Stimulated activated naive B cell treated with anti-CD40 and anti-IgM and Interleukin-4, amounts not matched to agents 10 μg/mL and 1 μg/mL and 100 μg/mL, for 72 hours (primary cell): ENCODE results near the gene ITCH.
"Not testable (repeated sequence)": the region's sequence is repeated elsewhere in the genome, so short reads cannot be mapped to it uniquely, and the experiment has no call there.

ENCODE experiments used
- ATAC-seq, 2 donors: fragments of 150-1000 bp; cut with Tn5 transposase; replicated peaks; 2 replicates each; pipeline ENCODE4 v1.10.0; 2021; ENCODE audit warnings: moderate library complexity in 1 of 2
- DNase-seq: peaks from one replicate; pipeline ENCODE4 v3.0.0; 2021
- H3K27ac Mint-ChIP-seq: one replicate; pipeline ENCODE4 v1.8.0; 2022; ENCODE audit warnings: mild to moderate bottlenecking, mixed read lengths
- H3K27me3 Mint-ChIP-seq, 2 donors: one replicate each; pipeline ENCODE4 v1.8.0; 2022; ENCODE audit warnings: mixed read lengths in 2 of 2
- H3K36me3 Mint-ChIP-seq, 2 donors: one replicate each; pipeline ENCODE4 v1.8.0; 2022; ENCODE audit warnings: mixed read lengths in 2 of 2, mild to moderate bottlenecking in 1 of 2
- H3K4me1 Mint-ChIP-seq, 2 donors: one replicate each; pipeline ENCODE4 v1.8.0; 2022; ENCODE audit warnings: mixed read lengths in 2 of 2, mild to moderate bottlenecking in 1 of 2
- H3K4me3 Mint-ChIP-seq, 2 donors: one replicate each; pipeline ENCODE4 v1.8.0; 2022; ENCODE audit warnings: mild to moderate bottlenecking in 2 of 2, mixed read lengths in 2 of 2, moderate library complexity in 1 of 2
- H3K9me3 Mint-ChIP-seq, 2 donors: one replicate each; pipeline ENCODE4 v1.8.0; 2022; ENCODE audit warnings: mixed read lengths in 2 of 2, mild to moderate bottlenecking in 1 of 2

The ITCH gene

DNA sequence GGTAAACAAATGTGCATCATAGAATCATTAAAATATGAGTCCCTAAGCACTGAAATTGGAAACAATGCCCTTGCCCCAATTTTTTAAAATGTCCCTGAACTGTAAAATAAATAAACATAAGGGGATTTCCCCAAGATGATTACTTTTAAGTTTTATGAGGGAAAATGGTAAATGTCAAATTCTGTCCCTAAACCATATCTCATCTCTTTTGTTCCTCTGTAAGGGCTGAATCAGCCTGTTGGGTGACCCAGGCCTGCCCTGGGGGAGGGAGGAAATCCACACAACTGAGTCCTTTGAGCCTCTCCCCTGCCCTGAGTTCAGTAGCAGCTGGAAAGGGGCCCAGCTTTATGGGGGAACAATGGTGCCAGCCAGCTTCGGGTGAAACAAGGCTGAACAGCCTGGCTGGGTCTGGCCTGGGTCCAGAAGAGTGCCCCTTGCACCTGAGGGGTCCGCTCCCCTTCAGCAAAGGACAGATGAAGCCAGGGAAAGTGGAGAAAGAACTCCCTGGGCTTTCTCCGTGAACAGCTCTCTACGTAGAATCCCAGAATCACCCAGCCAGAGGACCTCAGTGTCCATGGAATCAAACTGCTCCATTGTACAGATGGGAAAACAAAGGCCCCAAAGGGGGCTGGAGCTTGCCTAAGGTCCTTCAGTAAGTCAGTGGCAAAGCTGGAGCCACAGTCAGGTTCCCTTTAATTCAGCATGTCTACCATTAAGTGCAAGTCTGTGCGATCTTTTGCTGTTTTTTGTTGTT lies 28.2 kb upstream of the ITCH start:
- H3K27me3 Mint-ChIP-seq: no peaks in the 10 kb centered on the region
- DNase-seq: no peak

DNA sequence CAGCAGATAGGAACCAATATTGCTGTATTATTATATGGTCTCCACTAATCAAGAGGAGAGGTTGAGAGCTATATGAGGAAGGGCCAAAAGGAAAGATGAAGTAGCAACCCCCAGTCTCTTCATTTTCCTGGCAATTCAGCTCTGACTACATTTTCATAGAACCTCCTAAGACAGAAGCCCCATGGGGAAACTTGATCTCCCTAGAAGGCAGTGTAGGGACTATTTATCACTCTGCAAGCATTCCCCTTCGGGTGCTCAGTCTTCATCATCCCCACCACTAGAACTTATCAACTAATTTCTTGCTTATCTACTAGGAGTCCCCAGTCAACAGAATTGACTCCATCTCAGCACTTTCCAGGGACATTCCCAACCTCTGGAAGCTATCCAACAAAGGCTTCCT lies 25.5 kb upstream of the ITCH start:
- no peaks in the 10 kb centered on the region for H3K27me3 Mint-ChIP-seq
- no peak for ATAC-seq
- no peak overlapping the region for H3K27ac Mint-ChIP-seq
- no peaks in the 10 kb centered on the region for H3K36me3 Mint-ChIP-seq
- no peaks in the 10 kb centered on the region for H3K9me3 Mint-ChIP-seq
- no peak overlapping the region for H3K4me3 Mint-ChIP-seq
- H3K4me1 Mint-ChIP-seq: peaks cover 11 to 24% of the 10 kb centered on the region in 2 donors
- DNase-seq: no peak

More for the DNA sequence above, 28.2 kb upstream of the ITCH start:
- ATAC-seq: no peak
- H3K4me1 Mint-ChIP-seq: peaks cover 7 to 19% of the 10 kb centered on the region in 2 donors
- H3K27ac Mint-ChIP-seq: no peak overlapping the region
- no peak overlapping the region for H3K4me3 Mint-ChIP-seq
- H3K9me3 Mint-ChIP-seq: no peaks in the 10 kb centered on the region
- no peaks in the 10 kb centered on the region for H3K36me3 Mint-ChIP-seq

DNA sequence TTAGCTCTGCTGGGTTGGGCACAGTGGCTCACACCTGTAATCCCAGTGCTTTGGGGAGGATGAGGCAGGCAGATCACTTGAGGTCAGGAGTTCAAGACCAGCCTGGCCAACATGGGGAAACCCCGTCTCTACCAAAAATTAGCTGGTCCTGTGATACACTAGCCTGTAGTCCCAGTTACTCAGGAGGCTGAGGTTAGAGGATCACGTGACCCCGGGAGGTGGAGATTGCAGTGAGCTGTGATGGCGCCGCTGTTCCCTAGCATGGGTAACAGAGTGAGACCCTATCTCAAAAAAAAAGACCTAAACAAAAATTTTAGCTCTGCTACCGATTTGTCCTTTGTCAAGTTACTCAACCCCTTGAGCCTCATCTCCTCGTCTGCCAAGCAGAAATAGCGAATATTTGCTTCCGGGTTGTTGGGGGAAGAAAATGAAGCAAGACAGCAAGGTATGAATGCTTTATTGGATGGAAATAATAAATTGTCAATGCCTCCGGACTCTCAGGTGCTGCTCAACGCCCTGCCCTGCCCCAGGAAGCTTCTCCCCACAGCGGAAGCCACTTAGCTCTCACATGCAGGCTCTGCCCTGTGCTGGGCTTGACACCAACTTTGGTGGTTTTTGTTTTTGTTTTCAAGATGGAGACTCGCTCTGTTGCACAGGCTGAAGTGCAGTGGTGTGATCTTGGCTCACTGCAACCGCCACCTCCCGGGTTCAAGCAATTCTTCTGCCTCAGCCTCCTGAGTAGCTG lies 24.9 kb upstream of the ITCH start:
- Mint-ChIP-seq H3K4me3 (no peak overlapping the region), H3K36me3 (no peaks in the 10 kb centered on the region), H3K27ac (no peak overlapping the region), H3K9me3 (no peaks in the 10 kb centered on the region), H3K4me1 (peaks cover 11 to 24% of the 10 kb centered on the region in 2 donors), H3K27me3 (no peaks in the 10 kb centered on the region)
- DNase-seq (no peak), ATAC-seq (no peak)

DNA sequence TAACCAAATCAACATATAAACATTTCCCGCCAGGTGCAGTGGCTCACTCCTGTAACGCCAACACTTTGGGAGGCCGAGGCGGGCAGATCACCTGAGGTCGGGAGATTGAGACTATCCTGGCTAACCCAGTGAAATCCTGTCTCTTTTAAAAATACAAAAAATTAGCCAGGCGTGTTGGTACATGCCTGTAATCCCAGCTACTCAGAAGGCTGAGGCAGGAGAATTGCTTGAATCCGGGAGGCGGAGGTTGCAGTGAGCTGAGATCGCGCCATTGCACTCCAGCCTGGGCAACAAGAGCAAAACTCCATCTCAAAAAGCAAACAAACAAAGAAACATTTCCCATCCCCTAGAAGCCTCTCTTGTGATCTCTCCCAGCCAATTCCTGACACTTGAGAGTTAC lies 22.3 kb upstream of the ITCH start:
- not testable (repeated sequence) for DNase-seq, H3K27ac Mint-ChIP-seq, H3K27me3 Mint-ChIP-seq, H3K9me3 Mint-ChIP-seq, H3K4me3 Mint-ChIP-seq, H3K36me3 Mint-ChIP-seq, ATAC-seq
- H3K4me1 Mint-ChIP-seq: peaks cover 11 to 17% of the 10 kb centered on the region in 2 donors

DNA sequence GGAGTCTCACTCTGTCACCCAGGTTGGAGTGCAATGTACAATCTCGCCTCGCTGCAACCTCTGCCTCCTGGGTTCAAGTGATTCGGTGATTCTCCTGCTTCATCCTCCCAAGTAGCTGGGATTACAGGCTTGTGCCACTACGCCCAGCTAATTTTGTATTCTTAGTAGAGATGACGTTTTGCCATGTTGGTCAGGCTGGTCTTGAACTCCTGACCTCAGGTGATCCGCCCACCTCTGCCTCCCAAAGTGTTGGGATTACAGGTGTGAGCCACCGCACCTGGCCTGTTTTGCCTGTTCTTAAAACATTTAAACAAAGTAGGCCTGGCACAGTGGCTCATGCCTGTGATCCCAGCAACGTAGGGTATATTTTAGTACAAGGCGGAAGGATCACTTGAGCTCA lies 21.9 kb upstream of the ITCH start:
- not testable (repeated sequence) for H3K27me3 Mint-ChIP-seq, H3K36me3 Mint-ChIP-seq, H3K4me3 Mint-ChIP-seq, ATAC-seq, DNase-seq, H3K9me3 Mint-ChIP-seq
- H3K4me1 Mint-ChIP-seq: peaks cover 11 to 17% of the 10 kb centered on the region in 2 donors
- H3K27ac Mint-ChIP-seq: peak overlapping the region; percentile 42

DNA sequence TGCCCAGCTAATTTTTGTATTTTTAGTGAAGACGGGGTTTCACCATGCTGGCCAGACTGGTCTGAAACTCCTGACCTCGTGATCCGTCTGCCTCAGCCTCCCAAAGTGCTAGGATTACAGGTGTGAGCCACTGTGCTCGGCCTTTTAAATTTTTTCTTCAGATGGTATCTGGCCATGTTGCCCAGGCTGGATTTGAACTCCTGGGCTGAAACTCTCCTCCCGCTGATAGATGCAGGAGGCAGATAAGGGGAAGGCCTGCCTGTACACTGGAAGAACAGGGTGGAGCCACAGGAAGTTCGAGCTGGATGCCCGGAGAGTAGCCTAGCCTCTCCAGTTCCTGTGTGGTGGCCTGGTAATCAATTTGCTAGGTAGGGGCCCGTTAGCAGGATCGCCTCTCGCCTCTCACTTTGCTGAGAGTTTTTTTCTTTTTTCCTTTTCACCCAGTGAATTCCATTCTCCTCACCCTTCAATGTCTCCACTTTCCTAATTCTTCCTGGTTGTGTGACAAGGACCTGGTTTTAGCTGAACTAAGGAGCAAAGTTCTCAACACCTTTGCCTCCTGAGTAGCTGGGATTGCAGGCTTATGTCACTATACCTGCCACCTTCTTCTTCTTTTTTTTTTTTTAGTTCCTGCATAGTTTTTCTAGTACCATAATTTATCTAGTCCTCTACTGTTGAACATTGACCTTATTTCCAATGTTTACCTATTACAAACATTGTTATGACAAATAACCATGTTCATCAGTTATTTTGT lies 19.4 kb upstream of the ITCH start:
- H3K27ac Mint-ChIP-seq: no peak overlapping the region
- no peaks in the 10 kb centered on the region for H3K27me3 Mint-ChIP-seq
- ATAC-seq: no peak

DNA sequence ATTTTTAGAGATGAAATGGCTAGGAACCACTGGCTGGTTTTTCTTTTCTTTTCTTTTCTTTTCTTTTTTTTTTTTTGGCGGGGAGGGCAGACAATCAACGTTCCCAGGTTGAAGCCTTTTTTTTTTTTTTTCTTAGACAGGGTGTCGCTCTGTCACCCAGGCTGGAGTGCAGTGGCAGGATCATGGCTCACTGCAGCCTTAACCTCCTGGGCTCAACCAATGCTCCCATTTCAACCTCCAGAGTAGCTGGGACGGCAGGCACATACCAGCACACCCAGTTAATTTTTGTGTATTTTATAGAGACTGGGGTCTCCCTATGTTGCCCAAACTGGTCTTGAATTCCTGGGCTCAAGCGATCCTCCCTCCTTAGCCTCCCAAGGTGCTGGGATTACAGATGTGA lies 18.8 kb upstream of the ITCH start:
- Mint-ChIP-seq H3K4me3 (no peak overlapping the region), H3K27ac (no peak overlapping the region), H3K36me3 (no peaks in the 10 kb centered on the region), H3K27me3 (no peaks in the 10 kb centered on the region), H3K9me3 (no peaks in the 10 kb centered on the region), H3K4me1 (peaks cover 7 to 8% of the 10 kb centered on the region in 2 donors)
- no peak for ATAC-seq
- no peak for DNase-seq

More for the DNA sequence above, 19.4 kb upstream of the ITCH start:
- Mint-ChIP-seq H3K4me3 (no peak overlapping the region), H3K4me1 (peaks cover 7 to 8% of the 10 kb centered on the region in 2 donors), H3K9me3 (no peaks in the 10 kb centered on the region), H3K36me3 (no peaks in the 10 kb centered on the region)
- no peak for DNase-seq

DNA sequence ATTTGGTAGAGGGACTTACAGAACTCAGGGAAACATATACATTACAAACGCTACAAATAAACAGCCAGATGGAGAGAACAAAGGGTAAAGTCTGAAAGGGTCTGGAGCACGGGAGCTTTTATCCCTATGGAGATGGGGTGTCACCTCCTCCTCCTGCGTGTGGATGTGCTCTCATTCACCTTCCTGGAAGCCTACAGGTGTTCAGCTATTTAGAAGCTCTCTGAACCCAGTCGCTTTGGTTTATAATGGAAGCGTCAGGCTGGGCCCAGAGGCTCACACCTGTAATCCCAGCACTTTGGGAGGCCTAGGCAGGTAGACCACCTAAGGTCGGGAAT lies 17.7 kb upstream of the ITCH start:
- H3K4me1 Mint-ChIP-seq: peaks cover 0 to 2% of the 10 kb centered on the region in 2 donors
- H3K4me3 Mint-ChIP-seq: no peak overlapping the region
- H3K9me3 Mint-ChIP-seq: no peaks in the 10 kb centered on the region
- H3K27ac Mint-ChIP-seq: no peak overlapping the region
- no peak for DNase-seq
- no peak for ATAC-seq
- H3K27me3 Mint-ChIP-seq: no peaks in the 10 kb centered on the region
- H3K36me3 Mint-ChIP-seq: no peaks in the 10 kb centered on the region

DNA sequence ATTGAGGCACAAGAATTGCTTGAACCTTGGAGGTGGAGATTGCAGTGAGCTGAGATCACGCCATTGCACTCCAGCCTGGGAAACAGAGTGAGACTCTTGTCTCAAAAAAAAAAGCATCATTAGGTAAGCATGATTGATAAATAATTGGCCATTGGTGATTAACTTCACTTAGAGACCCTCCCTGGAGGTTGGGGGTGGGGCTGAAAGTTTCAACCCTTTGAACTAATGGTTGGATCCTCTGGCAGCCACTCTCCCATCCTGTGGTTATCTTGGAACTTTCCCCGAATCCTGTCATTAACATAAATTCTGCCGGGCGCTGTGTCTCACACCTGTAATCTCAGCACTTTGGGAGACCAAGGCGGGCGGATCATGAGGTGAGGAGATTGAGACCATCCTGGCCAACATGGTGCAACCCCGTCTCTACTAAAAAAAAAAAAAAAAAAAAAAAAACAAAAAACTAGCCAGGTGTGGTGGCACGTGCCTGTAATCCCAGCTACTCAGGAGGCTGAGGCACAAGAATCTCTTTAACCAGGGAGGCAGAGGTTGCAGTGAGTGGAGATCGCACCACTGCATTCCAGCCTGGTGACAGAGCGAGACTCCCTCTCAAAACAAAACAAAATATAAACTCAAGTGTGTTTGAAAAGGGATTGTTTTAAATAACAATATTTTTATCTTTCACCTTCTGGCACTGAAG lies 17.1 kb upstream of the ITCH start:
- H3K36me3 Mint-ChIP-seq, H3K4me1 Mint-ChIP-seq, DNase-seq, H3K9me3 Mint-ChIP-seq, H3K27me3 Mint-ChIP-seq, ATAC-seq, H3K4me3 Mint-ChIP-seq, H3K27ac Mint-ChIP-seq: not testable (repeated sequence)

DNA sequence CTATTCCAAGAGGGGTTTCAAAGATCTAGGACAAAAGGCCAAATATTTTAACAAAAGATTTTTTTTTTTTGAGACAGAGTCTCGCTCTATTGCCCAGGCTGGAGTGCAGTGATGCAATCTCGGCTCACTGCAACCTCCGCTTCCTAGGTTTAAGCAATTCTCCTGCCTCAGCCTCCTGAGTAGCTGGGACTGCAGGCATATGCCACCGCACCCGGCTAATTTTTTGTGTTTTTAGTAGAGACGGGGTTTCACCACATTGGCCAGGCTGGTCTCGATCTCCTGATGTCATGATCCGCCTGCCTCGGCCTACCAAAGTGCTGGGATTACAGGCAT lies 16.6 kb upstream of the ITCH start:
- not testable (repeated sequence) for H3K4me1 Mint-ChIP-seq, H3K4me3 Mint-ChIP-seq, ATAC-seq, H3K27ac Mint-ChIP-seq, H3K27me3 Mint-ChIP-seq, H3K36me3 Mint-ChIP-seq, DNase-seq, H3K9me3 Mint-ChIP-seq

DNA sequence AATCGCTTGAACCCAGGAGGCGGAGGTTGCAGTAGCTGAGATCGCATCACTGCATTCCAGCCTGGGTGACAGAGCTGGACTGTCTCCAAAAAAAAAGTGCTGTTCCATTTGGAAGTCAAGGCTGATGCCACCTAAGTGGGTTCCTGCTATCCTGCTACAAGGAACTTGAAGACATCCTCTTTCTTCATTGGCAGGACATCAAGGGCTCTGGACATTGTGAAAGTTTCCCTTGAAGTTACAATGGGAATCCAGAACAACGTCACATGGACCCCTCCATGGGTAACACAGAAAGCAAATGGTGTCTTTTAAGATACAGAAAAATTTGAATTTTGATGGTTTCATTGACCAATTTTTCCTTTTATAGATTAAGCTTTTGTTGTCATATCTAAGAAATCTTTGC lies 15.5 kb upstream of the ITCH start:
- DNase-seq (no peak), ATAC-seq (no peak)
- no peaks in the 10 kb centered on the region for H3K9me3 Mint-ChIP-seq
- no peaks in the 10 kb centered on the region for H3K4me1 Mint-ChIP-seq
- H3K27me3 Mint-ChIP-seq: no peaks in the 10 kb centered on the region
- no peak overlapping the region for H3K4me3 Mint-ChIP-seq
- no peaks in the 10 kb centered on the region for H3K36me3 Mint-ChIP-seq
- no peak overlapping the region for H3K27ac Mint-ChIP-seq

DNA sequence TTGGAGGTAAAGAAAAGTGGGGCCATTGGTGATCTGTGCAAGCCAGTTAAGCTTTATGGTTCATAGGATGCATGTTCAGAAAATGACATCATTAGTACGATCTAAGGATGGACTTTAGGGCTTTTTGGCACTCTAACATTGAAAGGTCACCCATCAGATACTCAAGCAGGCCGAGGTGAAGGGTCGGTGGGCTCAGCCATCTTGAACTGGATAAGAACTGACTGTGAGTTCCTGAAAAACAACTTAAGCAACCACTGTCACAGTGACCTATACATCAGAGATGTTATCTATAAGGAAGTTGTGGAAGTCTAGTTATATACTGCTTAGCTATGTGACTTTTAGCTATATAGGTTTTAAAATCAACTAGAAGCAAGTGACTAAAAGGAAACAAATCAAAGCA lies 13.0 kb upstream of the ITCH start:
- no peaks in the 10 kb centered on the region for H3K27me3 Mint-ChIP-seq
- no peak overlapping the region for H3K27ac Mint-ChIP-seq
- DNase-seq (no peak), ATAC-seq (peak in 1 of 2 donors; percentile 14)
- no peaks in the 10 kb centered on the region for H3K9me3 Mint-ChIP-seq
- H3K4me1 Mint-ChIP-seq: no peaks in the 10 kb centered on the region
- no peaks in the 10 kb centered on the region for H3K36me3 Mint-ChIP-seq
- H3K4me3 Mint-ChIP-seq: no peak overlapping the region

DNA sequence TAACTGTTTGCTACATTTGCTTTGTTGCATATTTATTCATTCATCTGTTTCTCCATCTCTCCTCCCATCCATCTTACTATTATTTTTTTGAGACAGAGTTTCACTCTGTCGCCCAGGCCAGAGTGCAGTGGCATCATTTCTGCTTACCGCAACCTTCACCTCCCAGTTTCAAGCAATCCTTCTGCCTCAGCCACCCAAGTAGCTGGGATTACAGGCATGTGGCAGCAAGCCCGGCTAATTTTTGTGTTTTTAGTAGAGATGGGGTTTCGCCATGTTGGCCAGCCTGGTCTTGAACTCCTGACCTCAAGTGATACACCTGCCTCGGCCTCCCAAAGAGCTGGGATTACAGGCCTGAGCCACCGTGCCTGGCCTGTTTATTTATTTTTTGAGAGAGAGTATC lies 9.6 kb upstream of the ITCH start:
- DNase-seq, H3K36me3 Mint-ChIP-seq, ATAC-seq, H3K27ac Mint-ChIP-seq, H3K4me1 Mint-ChIP-seq, H3K27me3 Mint-ChIP-seq, H3K9me3 Mint-ChIP-seq, H3K4me3 Mint-ChIP-seq: not testable (repeated sequence)

DNA sequence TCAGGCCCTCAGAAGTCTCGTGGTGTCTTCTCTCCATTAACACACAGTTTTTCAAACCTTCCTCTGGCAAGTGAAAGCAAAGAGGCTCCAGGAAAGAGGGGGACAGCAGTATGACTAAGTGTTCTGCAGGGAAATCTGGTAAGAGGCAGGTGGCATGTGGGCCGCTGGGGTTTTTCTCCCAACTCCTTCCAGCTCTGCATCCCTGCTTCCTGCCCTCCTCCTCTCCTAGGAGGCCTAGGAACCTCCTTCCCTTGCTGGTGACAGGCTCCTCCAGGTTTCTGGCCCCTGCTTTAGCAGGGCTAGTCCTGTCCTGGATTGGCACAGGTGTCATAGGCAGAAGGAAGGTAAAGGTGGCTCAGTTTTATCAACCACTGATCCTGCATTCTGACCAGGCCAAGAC lies 7.6 kb upstream of the ITCH start:
- H3K27ac Mint-ChIP-seq: no peak overlapping the region
- no peak for DNase-seq
- no peaks in the 10 kb centered on the region for H3K4me1 Mint-ChIP-seq
- H3K36me3 Mint-ChIP-seq: no peaks in the 10 kb centered on the region
- H3K9me3 Mint-ChIP-seq: no peaks in the 10 kb centered on the region
- ATAC-seq: no peak
- H3K4me3 Mint-ChIP-seq: no peak overlapping the region
- H3K27me3 Mint-ChIP-seq: no peaks in the 10 kb centered on the region
